HG03060 (cell line): ENCODE results near the gene ALG3.

Experiments used
- ATAC-seq: cut with Tn5 transposase; IDR thresholded peaks from one replicate; pipeline ENCODE4 v1.9.1; 2021; ENCODE audit warnings: low read depth, moderate number of reproducible peaks; ENCODE audit not compliant: unreplicated experiment

The ALG3 gene

DNA sequence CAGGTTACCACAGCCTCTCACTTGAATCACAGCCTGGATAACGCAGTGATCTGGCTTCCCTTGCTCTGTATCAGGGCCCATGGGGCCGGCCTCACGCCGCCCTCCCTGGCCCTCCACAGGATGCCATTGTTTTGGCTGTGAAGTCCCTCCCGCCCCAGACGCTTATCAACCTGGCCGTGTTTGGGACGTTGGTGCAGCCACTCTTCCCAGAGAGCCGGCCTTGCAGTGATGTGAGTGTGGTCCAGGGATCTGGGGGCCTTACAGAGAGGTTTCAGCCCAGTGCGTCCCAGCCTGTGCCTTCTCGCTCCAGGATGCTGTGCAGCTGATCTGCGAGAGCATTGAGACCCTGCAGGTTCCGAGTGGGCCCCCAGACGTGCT lies 12.7 kb downstream of the ALG3 start:
- no peak for ATAC-seq

DNA sequence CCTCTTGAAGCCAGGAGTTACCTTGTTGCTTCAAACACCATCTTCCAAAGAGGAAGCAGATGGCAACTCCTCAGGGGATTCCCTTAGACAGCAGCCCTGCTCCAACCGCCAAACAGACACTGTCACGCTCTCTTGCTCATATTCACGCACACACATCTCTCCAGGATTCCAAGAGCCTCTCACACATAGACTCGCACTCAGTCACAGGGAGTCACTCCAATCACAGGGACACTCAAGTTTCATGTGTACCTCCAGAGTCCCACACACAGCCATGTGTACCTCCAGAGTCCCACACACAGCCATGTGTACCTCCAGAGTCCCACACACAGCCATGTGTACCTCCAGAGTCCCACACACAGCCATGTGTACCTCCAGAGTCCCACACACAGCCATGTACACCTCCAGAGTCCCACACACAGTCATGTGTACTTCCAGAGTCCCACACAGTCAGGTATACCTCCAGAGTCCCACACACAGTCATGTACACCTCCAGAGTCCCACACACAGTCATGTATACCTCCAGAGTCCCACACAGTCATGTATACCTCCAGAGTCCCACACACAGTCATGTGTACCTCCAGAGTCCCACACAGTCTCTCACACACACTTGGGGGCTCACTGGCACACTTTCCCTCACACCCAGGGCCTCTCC lies 13.3 kb downstream of the ALG3 start:
- ATAC-seq = no peak

- ATAC-seq = no peak
Measured at GRCh38 chr3:184234671-184235380, 13.9 kb downstream of the ALG3 start.

GRCh38 chr3:184234224-184234623 lies 14.5 kb downstream of the ALG3 start:
- ATAC-seq = no peak

GRCh38 chr3:184233127-184233843 lies 15.5 kb downstream of the ALG3 start:
- ATAC-seq = no peak

DNA sequence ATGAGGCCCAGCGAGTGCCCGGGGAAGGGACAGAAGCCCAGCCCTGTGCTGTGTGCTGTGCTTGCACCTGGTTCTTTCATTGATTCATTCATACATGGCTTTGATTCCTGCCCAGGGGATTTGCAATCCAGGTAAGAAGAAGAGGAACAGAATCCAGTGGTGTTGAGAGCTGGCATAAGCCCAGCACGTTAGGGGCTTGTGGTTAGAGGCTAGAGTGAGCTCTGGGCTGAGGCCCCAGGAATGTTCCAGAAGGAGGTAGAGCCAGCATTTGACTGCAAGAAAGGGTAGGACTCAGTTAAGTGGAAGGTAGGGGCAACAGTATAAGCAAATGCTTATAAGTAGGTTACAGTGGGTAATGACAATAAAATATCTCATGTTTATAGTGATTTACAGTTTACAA lies 17.1 kb downstream of the ALG3 start:
- ATAC-seq = no peak

GRCh38 chr3:184230603-184231528 lies 17.9 kb downstream of the ALG3 start:
- no peak for ATAC-seq

GRCh38 chr3:184230081-184230602 lies 18.6 kb downstream of the ALG3 start:
- ATAC-seq = no peak

DNA sequence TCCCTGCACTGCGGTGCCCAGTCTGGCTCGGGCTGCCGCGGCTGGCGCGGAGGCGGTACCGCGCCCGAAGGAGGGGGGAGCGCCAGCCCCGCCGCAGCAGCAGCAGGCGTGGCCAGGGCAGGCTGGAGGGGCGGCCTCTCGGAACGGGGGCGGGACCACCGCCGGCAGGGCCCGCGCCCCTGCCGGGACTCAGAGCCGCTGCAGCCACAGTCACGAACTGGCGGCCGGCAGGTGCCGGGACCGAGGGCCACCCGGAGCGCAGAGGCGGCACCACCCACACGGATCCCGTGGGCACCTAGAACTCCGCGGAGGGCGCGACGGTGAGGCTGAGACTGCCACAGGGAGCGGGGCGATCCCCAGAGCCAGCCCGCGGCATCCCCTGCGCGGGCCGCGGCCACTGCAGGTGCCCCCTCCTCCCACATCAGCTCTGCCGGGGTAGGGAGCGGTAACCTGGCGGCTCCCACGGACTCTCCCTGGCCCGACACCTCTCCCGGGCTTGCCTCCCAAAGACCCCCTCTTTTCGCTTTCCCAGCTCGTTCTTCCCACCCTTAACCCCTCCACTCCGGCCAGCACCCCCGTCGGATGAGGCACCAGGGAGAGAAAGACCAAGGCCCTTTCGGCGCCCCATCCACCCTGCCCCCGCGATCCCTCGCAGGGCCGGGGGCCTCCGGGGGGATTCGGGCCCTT lies 19.2 kb downstream of the ALG3 start, which contains the start of gene VWA5B2:
VWA5B2 (plus strand) TSS at position 192 of the 687 bp plus-strand sequence. CDS start 944 bp downstream, outside the sequence.
- ATAC-seq = no peak

DNA sequence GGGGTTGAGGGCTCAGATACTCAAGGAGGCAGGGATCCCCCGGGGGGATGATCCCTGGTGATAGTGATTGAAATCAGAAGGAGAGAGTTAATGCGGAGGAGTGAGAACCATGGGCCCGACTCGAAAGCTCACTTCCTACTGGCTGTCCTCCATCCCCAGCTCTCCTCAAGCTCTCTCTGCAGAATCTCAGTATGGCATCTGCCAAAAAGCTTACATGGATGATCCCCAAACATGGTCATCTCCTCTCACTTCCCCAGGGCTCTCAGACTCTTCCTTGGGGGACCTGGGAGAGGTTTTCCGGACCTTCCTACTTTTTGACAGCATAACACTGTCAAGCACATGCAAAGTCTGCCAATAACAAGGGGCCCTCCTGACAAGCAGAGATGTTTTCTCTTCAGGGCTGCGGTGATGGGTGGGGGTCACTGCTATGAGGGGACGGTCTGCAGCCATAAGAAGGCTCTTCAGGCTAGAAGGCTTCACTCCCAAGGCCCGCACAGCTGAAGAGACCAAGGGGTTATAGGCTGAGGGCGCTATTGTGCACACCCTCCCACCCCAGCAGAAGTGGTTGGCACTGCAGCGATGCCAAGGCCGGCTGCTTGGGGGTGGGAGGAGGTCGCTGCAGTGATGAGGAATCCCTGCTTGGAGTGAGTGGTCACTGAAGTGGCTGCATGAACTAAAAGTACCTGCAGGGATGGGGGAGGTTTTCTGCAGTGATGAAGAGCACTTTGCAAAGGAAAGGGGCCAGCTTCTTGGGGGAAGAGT lies 20.2 kb downstream of the ALG3 start:
- no peak for ATAC-seq

- ATAC-seq = no peak
Measured at GRCh38 chr3:184227481-184227935, 21.3 kb downstream of the ALG3 start.

DNA sequence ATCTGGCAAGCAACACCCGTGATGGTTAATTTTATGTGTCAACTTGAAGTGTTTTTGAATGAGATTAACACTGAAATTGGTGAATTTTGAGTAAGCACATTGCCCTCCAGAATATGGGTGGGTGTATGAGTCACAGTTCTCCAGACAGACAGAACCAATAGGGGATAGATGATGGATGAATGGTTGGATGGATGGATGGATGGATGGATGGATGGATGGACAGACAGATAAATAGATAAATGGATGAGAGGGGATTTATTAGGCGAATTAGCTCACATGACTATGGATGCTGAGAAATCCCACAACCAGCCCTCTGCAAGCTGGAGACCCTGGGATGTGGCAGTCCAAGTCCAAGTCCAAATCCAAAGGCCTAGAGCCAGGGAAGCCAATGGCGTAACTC lies 24.8 kb downstream of the ALG3 start:
- no peak for ATAC-seq

DNA sequence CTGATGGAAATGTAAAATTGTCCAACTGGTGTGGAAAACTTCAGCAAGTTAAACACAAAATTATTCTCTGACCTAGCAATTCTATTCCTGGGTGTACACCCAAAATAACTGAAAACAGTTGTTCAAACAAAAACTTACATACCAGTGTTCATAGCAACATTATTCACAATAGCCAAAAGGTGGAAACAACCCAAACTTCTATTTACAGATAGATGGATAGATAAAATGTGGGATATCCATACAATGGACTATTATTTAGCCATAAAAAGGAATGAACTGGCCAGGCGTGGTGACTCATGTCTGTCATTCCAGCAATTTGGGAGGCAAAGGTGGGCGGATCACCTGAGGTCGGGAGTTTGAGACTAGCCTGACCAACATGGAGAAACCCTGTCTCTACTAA lies 26.2 kb downstream of the ALG3 start:
- ATAC-seq = no peak

GRCh38 chr3:184218814-184219213 lies 29.9 kb downstream of the ALG3 start:
- no peak for ATAC-seq

DNA sequence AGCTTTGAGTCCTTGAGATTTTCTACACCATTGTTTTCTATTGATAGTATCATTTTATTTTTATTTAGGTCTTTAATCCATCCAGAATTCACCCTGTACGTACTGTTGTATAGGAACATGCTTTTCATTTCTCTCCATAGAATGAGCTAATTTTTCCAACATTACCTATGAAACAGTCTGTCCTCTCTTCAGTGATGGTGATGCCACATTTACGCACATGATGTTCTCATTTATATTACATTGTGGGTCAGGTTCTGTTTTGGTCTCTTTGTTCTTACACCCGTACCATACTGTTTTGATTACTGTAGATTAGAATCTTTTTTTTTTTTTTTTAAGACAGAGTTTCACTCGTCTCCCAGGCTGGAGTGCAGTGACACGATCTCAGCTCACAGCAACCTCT lies 37.0 kb downstream of the ALG3 start:
- ATAC-seq = no peak

DNA sequence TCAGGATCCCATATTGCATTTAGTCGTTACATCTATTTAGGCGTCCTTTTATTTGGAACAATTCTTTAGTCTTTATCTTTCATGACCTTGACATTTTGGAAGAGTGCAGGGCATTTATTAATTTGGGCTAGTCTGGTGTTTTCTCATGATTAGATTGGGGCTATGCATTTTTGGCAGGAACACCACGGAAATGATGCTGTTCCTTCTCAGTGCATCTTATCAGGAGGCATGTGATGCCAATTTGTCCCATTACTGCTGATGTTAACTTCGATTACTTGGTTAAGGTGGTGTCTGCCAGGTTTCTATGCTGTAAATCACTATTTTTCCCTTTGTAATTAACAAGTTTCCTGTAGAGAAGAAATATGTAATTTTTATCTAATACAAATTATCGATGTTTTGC lies 37.5 kb downstream of the ALG3 start:
- no peak for ATAC-seq

DNA sequence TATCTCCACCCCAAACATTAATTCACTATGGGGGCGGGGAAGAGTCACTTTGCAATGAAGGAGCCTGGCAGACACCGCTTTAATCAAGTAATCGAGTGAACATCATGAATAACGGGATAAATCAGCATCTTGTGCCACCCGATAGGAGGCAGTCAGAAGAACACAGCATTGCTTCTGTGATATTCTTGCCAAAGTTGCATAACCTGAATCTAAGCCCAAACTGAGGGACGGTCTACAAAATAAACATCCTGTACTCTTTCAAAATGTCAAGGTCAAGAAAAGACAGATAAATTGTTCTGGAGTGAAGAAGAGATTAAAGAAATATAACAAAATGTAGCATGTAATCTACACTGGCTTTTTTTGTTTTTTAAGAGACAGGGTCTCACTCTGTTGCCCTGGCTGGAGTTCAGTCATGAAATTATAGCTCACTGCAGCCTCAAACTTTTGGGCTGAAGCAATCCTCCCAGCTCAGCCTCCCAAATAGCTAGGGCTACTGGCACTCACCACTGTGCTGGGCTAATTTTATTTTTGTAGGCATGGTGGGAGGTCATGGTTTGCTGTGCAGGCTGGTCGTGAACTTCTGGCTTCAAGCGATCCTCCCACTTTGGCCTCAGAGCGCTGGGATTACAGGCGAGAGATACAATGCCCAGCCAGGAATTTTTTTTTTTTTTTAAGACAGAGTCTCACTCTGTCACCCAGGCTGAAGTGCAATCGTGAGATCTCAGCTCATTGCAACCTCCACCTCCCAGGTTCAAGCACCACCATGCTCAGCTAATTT lies 39.4 kb downstream of the ALG3 start:
- ATAC-seq = no peak

DNA sequence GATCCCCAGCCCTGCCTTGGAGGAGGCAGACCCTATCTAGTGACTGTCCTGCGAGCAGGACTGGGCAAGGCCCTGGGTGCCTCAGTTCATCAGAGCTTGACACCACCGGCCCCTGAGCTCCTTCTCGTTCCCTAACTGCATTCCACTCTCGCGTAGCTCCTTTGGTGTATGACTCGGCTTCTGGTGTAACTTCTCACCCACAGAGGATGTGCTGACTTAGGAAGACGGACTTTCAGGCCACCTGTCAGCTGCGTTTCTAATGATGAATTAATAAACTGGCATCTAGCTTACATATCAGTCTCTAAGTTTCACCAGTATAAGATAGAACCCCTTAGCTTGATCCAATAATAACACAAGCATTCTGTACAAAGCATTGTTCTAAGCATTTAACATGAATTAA lies 45.2 kb downstream of the ALG3 start:
- no peak for ATAC-seq
